OCI-LY3 (cell line): Measurements from ENCODE around the gene ABCF3.
"Not testable (repeated sequence)": the region's sequence is repeated elsewhere in the genome, so short reads cannot be mapped to it uniquely, and the experiment has no call there.

Experiments used
- H2AFZ ChIP-seq: fragments of 200-600, 300-600 bp; shearing (Covaris generic); 2 replicates; pipeline ENCODE4 v1.6.0; 2014; ENCODE audit warnings: antibody characterized with exemption, low read depth, low read length
- H3K27ac ChIP-seq: fragments of 200-600, 300-600 bp; sonication (generic); 2 replicates; pipeline ENCODE4 v1.5.1; 2014; ENCODE audit warnings: mild to moderate bottlenecking, low read length, moderate library complexity, mixed read lengths
- H3K27me3 ChIP-seq: fragments of 200-600, 300-600 bp; sonication (generic); 2 replicates; pipeline ENCODE4 v1.6.1; 2014; ENCODE audit warnings: low read depth, low read length, mixed read lengths
- H3K36me3 ChIP-seq: fragments of 200-600, 300-600 bp; sonication (generic); replicated peaks from 2 replicates; pipeline ENCODE3; 2014; ENCODE audit warnings: low read depth, low read length, mixed read lengths
- H3K4me1 ChIP-seq: fragments of 300-600, 200-600 bp; sonication (generic); 2 replicates; pipeline ENCODE4 v1.6.1; 2014; ENCODE audit warnings: low read length, mixed read lengths
- H3K4me2 ChIP-seq: fragments of 200-600, 300-600 bp; sonication (generic); 2 replicates; pipeline ENCODE4 v1.6.1; 2014; ENCODE audit warnings: low read length, mixed read lengths
- H3K4me3 ChIP-seq: fragments of 300-600, 200-600 bp; sonication (generic); 2 replicates; pipeline ENCODE4 v1.5.1; 2014; ENCODE audit warnings: antibody characterized with exemption, mild to moderate bottlenecking, low read length, moderate library complexity
- H3K79me2 ChIP-seq: fragments of 300-600, 200-600 bp; shearing (Covaris generic); 2 replicates; pipeline ENCODE4 v1.6.1; 2014; ENCODE audit warnings: mild to moderate bottlenecking, low read length, mixed read lengths
- H3K9ac ChIP-seq: fragments of 300-600, 200-600 bp; shearing (Covaris generic); 2 replicates; pipeline ENCODE4 v1.6.0; 2014; ENCODE audit warnings: mild to moderate bottlenecking, low read length, moderate library complexity
- H3K9me3 ChIP-seq: fragments of 200-600, 300-600 bp; shearing (Covaris generic); 2 replicates; pipeline ENCODE4 v1.6.1; 2014; ENCODE audit warnings: low read length, mixed read lengths; ENCODE audit not compliant: insufficient read depth
- H4K20me1 ChIP-seq: fragments of 200-600, 300-600 bp; sonication (generic); 2 replicates; pipeline ENCODE4 v1.6.1; 2016; ENCODE audit warnings: low read length, mixed read lengths; ENCODE audit not compliant: insufficient read depth
- EZH2phosphoT487 ChIP-seq: fragments of 200-600 bp; shearing (Covaris generic); IDR thresholded peaks from 2 replicates; pipeline ENCODE4 v1.6.1; 2018; ENCODE audit warnings: antibody characterized with exemption, mixed run types, low read depth
- TF ChIP-seq, protein P1 (sequence below): fragments of 200-600, 300-600 bp; sonication (generic); IDR thresholded peaks from 2 replicates; pipeline ENCODE4 v1.5.1; 2014; ENCODE audit warnings: antibody characterized with exemption, low read length, low read depth

ABCF3 gene

DNA sequence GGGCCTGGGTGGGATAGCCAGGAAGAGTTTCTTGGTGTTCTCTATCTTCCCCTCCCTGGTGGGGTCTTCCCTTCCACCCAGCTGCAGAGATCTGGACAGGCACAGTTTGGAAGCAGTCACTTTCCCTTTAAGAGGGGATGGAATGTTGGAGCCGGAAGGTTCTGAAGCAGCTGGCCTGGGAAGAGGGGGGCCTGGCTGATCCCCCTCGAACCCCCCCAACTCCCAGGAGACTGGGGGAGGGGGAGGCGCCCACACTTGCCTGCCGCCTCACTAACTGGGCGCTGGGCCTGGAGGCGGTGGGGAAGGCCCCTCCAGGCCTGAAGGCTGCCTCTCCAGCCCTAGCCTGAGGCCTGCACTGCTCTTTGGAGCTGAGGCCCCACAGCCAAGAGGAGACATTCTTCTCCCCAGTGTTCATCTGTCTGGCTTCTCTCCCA lies 29.5 kb upstream of the ABCF3 start:
- H3K79me2 ChIP-seq, result peaks cover 46% of the 10 kb centered on the region
- peak overlapping the region; percentile 49 for H3K27ac ChIP-seq

GRCh38 chr3:184157206-184157605 lies 28.8 kb upstream of the ABCF3 start:
- Histone ChIP-seq H3K27ac (no peak overlapping the region), H3K36me3 (peaks cover 6% of the 10 kb centered on the region), H2AFZ (no peak overlapping the region), H3K4me3 (peak overlapping the region; percentile 96), H3K27me3 (no peaks in the 10 kb centered on the region), H4K20me1 (peaks cover 25% of the 10 kb centered on the region), H3K9ac (peak overlapping the region; percentile 93), H3K4me2 (peak overlapping the region; percentile 95), H3K79me2 (peaks cover 46% of the 10 kb centered on the region), H3K9me3 (no peaks in the 10 kb centered on the region), H3K4me1 (peaks cover 24% of the 10 kb centered on the region)
- TF ChIP-seq, protein P1, sequence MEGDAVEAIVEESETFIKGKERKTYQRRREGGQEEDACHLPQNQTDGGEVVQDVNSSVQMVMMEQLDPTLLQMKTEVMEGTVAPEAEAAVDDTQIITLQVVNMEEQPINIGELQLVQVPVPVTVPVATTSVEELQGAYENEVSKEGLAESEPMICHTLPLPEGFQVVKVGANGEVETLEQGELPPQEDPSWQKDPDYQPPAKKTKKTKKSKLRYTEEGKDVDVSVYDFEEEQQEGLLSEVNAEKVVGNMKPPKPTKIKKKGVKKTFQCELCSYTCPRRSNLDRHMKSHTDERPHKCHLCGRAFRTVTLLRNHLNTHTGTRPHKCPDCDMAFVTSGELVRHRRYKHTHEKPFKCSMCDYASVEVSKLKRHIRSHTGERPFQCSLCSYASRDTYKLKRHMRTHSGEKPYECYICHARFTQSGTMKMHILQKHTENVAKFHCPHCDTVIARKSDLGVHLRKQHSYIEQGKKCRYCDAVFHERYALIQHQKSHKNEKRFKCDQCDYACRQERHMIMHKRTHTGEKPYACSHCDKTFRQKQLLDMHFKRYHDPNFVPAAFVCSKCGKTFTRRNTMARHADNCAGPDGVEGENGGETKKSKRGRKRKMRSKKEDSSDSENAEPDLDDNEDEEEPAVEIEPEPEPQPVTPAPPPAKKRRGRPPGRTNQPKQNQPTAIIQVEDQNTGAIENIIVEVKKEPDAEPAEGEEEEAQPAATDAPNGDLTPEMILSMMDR, result no peak
- no peak for TF ChIP-seq EZH2phosphoT487

More for the DNA sequence above, 29.5 kb upstream of the ABCF3 start:
- peaks cover 6% of the 10 kb centered on the region for H3K36me3 ChIP-seq
- peak overlapping the region; percentile 93 for H3K9ac ChIP-seq
- H3K4me2 ChIP-seq, result peak overlapping the region; percentile 95
- no peaks in the 10 kb centered on the region for H3K27me3 ChIP-seq
- TF ChIP-seq, protein P1, result no peak
- no peak for TF ChIP-seq EZH2phosphoT487
- peak overlapping the region; percentile 96 for H3K4me3 ChIP-seq
- no peak overlapping the region for H2AFZ ChIP-seq
- H4K20me1 ChIP-seq, result peaks cover 25% of the 10 kb centered on the region
- H3K9me3 ChIP-seq, result no peaks in the 10 kb centered on the region
- peaks cover 24% of the 10 kb centered on the region for H3K4me1 ChIP-seq

DNA sequence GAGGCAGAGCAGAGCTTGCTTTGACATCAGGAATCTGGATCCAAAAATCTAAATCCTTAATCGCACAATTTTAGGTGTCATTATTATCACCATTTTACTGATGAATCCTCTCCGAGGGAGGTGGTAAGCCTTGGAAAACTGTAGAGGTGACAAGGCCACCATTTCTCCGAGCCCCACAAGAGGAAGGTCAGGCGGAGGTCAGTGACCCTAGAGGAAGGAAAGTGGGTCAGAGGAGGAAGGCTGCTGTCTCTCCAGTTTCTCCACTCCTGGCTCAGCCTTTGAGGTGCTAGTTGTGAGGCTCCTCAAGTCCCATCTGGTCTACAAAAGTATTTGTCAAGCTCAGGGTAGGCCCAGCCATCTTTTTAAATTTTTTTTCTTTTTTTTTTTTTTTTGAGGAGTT lies 27.6 kb upstream of the ABCF3 start:
- H3K79me2 ChIP-seq, result peaks cover 46% of the 10 kb centered on the region
- H3K27me3 ChIP-seq, result no peaks in the 10 kb centered on the region
- H4K20me1 ChIP-seq, result peaks cover 25% of the 10 kb centered on the region
- H3K4me2 ChIP-seq, result no peak overlapping the region
- no peak overlapping the region for H3K27ac ChIP-seq
- no peak overlapping the region for H3K9ac ChIP-seq
- H3K36me3 ChIP-seq, result peaks cover 6% of the 10 kb centered on the region
- H2AFZ ChIP-seq, result no peak overlapping the region
- TF ChIP-seq, protein P1, result no peak
- no peak for TF ChIP-seq EZH2phosphoT487
- peaks cover 24% of the 10 kb centered on the region for H3K4me1 ChIP-seq
- no peaks in the 10 kb centered on the region for H3K9me3 ChIP-seq
- H3K4me3 ChIP-seq, result no peak overlapping the region

- peaks cover 19% of the 10 kb centered on the region for H3K4me1 ChIP-seq
- no peaks in the 10 kb centered on the region for H3K9me3 ChIP-seq
- H3K36me3 ChIP-seq, result peaks cover 21% of the 10 kb centered on the region
- H3K27ac ChIP-seq, result no peak overlapping the region
- H3K27me3 ChIP-seq, result no peaks in the 10 kb centered on the region
- H3K9ac ChIP-seq, result no peak overlapping the region
- TF ChIP-seq EZH2phosphoT487, result no peak
- TF ChIP-seq, protein P1, result no peak
- no peak overlapping the region for H2AFZ ChIP-seq
- H4K20me1 ChIP-seq, result peaks cover 25% of the 10 kb centered on the region
- peak overlapping the region; percentile 5; the same call in 1 of the 2 replicates for H3K4me2 ChIP-seq
- no peak overlapping the region for H3K4me3 ChIP-seq
- H3K79me2 ChIP-seq, result peaks cover 45% of the 10 kb centered on the region
Measured at GRCh38 chr3:184160456-184160855, 25.5 kb upstream of the ABCF3 start.

- H3K36me3 ChIP-seq, result peaks cover 33% of the 10 kb centered on the region
- H3K4me2 ChIP-seq, H3K27me3 ChIP-seq, H3K4me3 ChIP-seq, H2AFZ ChIP-seq, H3K9ac ChIP-seq, H3K9me3 ChIP-seq, H3K4me1 ChIP-seq, H3K27ac ChIP-seq: not testable (repeated sequence)
- H4K20me1 ChIP-seq, result peaks cover 11% of the 10 kb centered on the region
- peaks cover 24% of the 10 kb centered on the region for H3K79me2 ChIP-seq
Measured at GRCh38 chr3:184162571-184163070, 23.4 kb upstream of the ABCF3 start.
